Measurements from ENCODE around the gene ERBB2. TPM values are rescaled to one million over a fixed set of nuclear protein-coding genes. Genes with fewer than 3 reads are reported as not detected.

ERBB2 gene
- total and polyA plus RNA-seq, 2 of the 13 experiments (the other 11 are each of a cell fraction or from before 2014, with no cell fraction given) = 57.7 to 64.1 TPM

DNA sequence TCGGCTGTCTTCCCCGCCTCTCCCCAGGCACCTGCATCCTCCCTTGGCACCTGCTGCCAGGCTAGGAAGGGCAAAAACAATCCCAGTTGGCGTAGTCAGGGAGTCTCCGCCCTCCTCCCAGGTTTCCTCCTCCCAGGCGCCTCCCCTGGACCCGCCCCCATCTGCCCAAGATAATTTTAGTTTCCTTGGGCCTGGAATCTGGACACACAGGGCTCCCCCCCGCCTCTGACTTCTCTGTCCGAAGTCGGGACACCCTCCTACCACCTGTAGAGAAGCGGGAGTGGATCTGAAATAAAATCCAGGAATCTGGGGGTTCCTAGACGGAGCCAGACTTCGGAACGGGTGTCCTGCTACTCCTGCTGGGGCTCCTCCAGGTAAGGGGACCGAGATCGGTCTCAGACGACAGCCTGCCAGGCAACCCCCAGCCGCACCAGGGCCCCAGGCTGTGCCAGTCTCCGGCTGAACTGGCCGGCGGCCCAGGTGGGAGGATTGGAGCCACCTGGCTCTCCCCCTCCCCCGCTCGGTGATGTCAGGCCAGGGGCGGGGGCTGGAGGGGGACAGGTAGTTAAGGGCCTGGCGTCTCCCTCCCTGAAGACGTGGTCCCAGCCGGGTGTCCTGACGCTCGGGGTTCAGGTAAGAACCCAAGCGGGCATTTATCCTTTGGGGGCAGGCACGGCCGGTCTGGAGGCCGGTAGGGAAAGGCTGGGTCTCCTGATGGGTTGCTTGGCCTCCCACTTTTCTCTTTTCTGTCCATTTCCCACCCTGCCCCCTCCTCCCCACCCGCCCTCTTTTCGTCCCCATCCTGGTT lies 38.1 kb downstream of the ERBB2 start, which contains the start of gene GRB7 (continued):
- TF ChIP-seq, protein P1, sequence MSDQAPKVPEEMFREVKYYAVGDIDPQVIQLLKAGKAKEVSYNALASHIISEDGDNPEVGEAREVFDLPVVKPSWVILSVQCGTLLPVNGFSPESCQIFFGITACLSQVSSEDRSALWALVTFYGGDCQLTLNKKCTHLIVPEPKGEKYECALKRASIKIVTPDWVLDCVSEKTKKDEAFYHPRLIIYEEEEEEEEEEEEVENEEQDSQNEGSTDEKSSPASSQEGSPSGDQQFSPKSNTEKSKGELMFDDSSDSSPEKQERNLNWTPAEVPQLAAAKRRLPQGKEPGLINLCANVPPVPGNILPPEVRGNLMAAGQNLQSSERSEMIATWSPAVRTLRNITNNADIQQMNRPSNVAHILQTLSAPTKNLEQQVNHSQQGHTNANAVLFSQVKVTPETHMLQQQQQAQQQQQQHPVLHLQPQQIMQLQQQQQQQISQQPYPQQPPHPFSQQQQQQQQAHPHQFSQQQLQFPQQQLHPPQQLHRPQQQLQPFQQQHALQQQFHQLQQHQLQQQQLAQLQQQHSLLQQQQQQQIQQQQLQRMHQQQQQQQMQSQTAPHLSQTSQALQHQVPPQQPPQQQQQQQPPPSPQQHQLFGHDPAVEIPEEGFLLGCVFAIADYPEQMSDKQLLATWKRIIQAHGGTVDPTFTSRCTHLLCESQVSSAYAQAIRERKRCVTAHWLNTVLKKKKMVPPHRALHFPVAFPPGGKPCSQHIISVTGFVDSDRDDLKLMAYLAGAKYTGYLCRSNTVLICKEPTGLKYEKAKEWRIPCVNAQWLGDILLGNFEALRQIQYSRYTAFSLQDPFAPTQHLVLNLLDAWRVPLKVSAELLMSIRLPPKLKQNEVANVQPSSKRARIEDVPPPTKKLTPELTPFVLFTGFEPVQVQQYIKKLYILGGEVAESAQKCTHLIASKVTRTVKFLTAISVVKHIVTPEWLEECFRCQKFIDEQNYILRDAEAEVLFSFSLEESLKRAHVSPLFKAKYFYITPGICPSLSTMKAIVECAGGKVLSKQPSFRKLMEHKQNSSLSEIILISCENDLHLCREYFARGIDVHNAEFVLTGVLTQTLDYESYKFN (CRISPR knock-in tag; conservative IDR thresholded peaks at IDR 0.05) = peak; percentile 56
- TF ChIP-seq ZNF317 (CRISPR knock-in tag; IDR thresholded peaks at IDR 0.05) (no peak), HMG20A (CRISPR knock-in tag; IDR thresholded peaks at IDR 0.05; ENCODE audit: borderline replicate concordance) (no peak), ZNF468 (CRISPR knock-in tag; IDR thresholded peaks at IDR 0.05) (no peak), CHD4 (IDR thresholded peaks at IDR 0.05; ENCODE audit: borderline replicate concordance, low read length) (no peak), ASH2L (IDR thresholded peaks at IDR 0.05; ENCODE audit: insufficient read length, low read depth, low read length) (no peak), RNF2 (conservative IDR thresholded peaks at IDR 0.05; ENCODE audit: low read depth) (no peak), SNRNP70 (IDR thresholded peaks at IDR 0.05; ENCODE audit: low read depth, low read length) (no peak), ZNF10 (CRISPR knock-in tag; IDR thresholded peaks at IDR 0.05; ENCODE audit: borderline replicate concordance, low read depth) (no peak), CCDC6 (CRISPR knock-in tag; IDR thresholded peaks at IDR 0.05) (peak; percentile 69; the same call in 1 of the 2 replicates), ZNF720 (CRISPR knock-in tag; IDR thresholded peaks at IDR 0.05) (no peak), JUND (CRISPR knock-in tag; IDR thresholded peaks at IDR 0.05) (peak; percentile 64; the same call in 1 of the 2 replicates), PHB2 (IDR thresholded peaks at IDR 0.05; ENCODE audit: partially characterized antibody) (no peak), MYC (CRISPR knock-in tag; IDR thresholded peaks at IDR 0.05; ENCODE audit: borderline replicate concordance) (peak; percentile 69), SNAI1 (CRISPR knock-in tag; IDR thresholded peaks at IDR 0.05; ENCODE audit: borderline replicate concordance) (no peak)
- TF ChIP-seq, protein P2, sequence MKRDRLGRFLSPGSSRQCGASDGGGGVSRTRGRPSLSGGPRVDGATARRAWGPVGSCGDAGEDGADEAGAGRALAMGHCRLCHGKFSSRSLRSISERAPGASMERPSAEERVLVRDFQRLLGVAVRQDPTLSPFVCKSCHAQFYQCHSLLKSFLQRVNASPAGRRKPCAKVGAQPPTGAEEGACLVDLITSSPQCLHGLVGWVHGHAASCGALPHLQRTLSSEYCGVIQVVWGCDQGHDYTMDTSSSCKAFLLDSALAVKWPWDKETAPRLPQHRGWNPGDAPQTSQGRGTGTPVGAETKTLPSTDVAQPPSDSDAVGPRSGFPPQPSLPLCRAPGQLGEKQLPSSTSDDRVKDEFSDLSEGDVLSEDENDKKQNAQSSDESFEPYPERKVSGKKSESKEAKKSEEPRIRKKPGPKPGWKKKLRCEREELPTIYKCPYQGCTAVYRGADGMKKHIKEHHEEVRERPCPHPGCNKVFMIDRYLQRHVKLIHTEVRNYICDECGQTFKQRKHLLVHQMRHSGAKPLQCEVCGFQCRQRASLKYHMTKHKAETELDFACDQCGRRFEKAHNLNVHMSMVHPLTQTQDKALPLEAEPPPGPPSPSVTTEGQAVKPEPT (CRISPR knock-in tag; IDR thresholded peaks at IDR 0.05; ENCODE audit: low read depth) = peak; percentile 52; the same call in 1 of the 2 replicates
- TF ChIP-seq, protein P3, sequence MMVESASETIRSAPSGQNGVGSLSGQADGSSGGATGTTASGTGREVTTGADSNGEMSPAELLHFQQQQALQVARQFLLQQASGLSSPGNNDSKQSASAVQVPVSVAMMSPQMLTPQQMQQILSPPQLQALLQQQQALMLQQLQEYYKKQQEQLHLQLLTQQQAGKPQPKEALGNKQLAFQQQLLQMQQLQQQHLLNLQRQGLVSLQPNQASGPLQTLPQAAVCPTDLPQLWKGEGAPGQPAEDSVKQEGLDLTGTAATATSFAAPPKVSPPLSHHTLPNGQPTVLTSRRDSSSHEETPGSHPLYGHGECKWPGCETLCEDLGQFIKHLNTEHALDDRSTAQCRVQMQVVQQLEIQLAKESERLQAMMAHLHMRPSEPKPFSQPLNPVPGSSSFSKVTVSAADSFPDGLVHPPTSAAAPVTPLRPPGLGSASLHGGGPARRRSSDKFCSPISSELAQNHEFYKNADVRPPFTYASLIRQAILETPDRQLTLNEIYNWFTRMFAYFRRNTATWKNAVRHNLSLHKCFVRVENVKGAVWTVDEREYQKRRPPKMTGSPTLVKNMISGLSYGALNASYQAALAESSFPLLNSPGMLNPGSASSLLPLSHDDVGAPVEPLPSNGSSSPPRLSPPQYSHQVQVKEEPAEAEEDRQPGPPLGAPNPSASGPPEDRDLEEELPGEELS (CRISPR knock-in tag; IDR thresholded peaks at IDR 0.05) = peak; percentile 26; the same call in 1 of the 2 replicates
- TF ChIP-seq, protein P4, sequence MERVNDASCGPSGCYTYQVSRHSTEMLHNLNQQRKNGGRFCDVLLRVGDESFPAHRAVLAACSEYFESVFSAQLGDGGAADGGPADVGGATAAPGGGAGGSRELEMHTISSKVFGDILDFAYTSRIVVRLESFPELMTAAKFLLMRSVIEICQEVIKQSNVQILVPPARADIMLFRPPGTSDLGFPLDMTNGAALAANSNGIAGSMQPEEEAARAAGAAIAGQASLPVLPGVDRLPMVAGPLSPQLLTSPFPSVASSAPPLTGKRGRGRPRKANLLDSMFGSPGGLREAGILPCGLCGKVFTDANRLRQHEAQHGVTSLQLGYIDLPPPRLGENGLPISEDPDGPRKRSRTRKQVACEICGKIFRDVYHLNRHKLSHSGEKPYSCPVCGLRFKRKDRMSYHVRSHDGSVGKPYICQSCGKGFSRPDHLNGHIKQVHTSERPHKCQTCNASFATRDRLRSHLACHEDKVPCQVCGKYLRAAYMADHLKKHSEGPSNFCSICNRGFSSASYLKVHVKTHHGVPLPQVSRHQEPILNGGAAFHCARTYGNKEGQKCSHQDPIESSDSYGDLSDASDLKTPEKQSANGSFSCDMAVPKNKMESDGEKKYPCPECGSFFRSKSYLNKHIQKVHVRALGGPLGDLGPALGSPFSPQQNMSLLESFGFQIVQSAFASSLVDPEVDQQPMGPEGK (CRISPR knock-in tag; IDR thresholded peaks at IDR 0.05) = peak; percentile 93
